Sigmoid colon (tissue), 7 donors: ENCODE results near the gene NOXO1. TPM values are rescaled to one million over a fixed set of nuclear protein-coding genes. Genes with fewer than 3 reads are reported as not detected.

ENCODE experiments used
- DNase-seq: peaks from one replicate; pipeline ENCODE4 v3.0.0-alpha.2; 2019
- H3K27ac ChIP-seq, 4 donors: fragments of 200-600 bp; sonication (generic); one replicate each; pipeline ENCODE4 v1.5.1; 2016 to 2019; ENCODE audit warnings: mild to moderate bottlenecking in 1 of 4
- H3K27me3 ChIP-seq, 3 donors: fragments of 200-600 bp; sonication (generic); one replicate each; pipeline ENCODE4 v1.5.1; 2019; ENCODE audit warnings: mild to moderate bottlenecking in 1 of 3
- H3K36me3 ChIP-seq, 4 donors: fragments of 200-600 bp; sonication (generic); one replicate each; pipeline ENCODE4 v1.5.1; 2016 to 2019
- H3K4me1 ChIP-seq, 4 donors: fragments of 200-600 bp; sonication (generic); one replicate each; pipeline ENCODE4 v1.5.1; 2017 to 2019
- H3K4me3 ChIP-seq, 4 donors: fragments of 200-600 bp; sonication (generic); one replicate each; pipeline ENCODE4 v1.5.1; 2017 to 2019; ENCODE audit warnings: mild to moderate bottlenecking in 2 of 4, moderate library complexity in 1 of 4
- H3K9me3 ChIP-seq, 4 donors: fragments of 200-600 bp in 3 of 4; sonication (generic) in 3 of 4; one replicate each; pipeline versions ENCODE4 v1.5.1 to v1.6.1; 2013 to 2019
- CTCF ChIP-seq, 4 experiments: fragments of 450-650 bp in 3 of 4; fragments of 200-600 bp in 1 of 4; IDR thresholded peaks; one replicate each; pipeline ENCODE4 v1.5.1; 2016 to 2019; ENCODE audit warnings: antibody characterized with exemption in 4 of 4, mild to moderate bottlenecking in 3 of 4, moderate library complexity in 2 of 4
- EP300 ChIP-seq, 4 donors: sonication (generic); formaldehyde crosslinking; IDR thresholded peaks; one replicate each; pipeline ENCODE4 v1.6.1; 2017; ENCODE audit warnings: antibody characterized with exemption in 4 of 4
- POLR2A ChIP-seq, 2 donors: fragments of 450-650 bp; IDR thresholded peaks; one replicate each; pipeline ENCODE4 v1.6.1; 2016; ENCODE audit warnings: antibody characterized with exemption in 2 of 2, mild to moderate bottlenecking in 2 of 2, moderate library complexity in 2 of 2
- POLR2AphosphoS5 ChIP-seq, 4 donors: sonication (generic); formaldehyde crosslinking; IDR thresholded peaks; one replicate each; pipeline ENCODE4 v1.6.1; 2017; ENCODE audit warnings: antibody characterized with exemption in 4 of 4
- WGBS, 2 donors: extraction: QIAGEN DNeasy Blood & Tissue Kit; methylation state at CpG; one replicate each; pipeline ENCODE4 v1.1.7; 2013; 5-methylcytosine and 5-hydroxymethylcytosine counted together
- intact Hi-C: fragments of 100-400 bp; cut with DNase I; formaldehyde crosslinking; loops from one replicate; pipeline ENCODE4 v1.15.1; 2023
- polyA plus RNA-seq, 3 donors: library from polyadenylated mRNA; stranded (reverse); fragments of 200-250 nt; gene quantifications; one replicate each; pipeline ENCODE4 v1.2.3, GENCODE V29; 2013
- total RNA-seq, 4 donors: library from RNA; depleted of rRNA; stranded (reverse); fragments of >200 nt; gene quantifications; one replicate each; pipeline ENCODE4 v1.1.0, GENCODE V29; 2016
- donor health status: healthy with polysubstance abuse.
- donor health status: Bipolar disorder and iron deficiency.
- donor health status: healthy.

Gene NOXO1
- total and polyA plus RNA-seq, 7 donors, result 13.8 to 47.3 (median 15.0) TPM; not detected in 4

DNA sequence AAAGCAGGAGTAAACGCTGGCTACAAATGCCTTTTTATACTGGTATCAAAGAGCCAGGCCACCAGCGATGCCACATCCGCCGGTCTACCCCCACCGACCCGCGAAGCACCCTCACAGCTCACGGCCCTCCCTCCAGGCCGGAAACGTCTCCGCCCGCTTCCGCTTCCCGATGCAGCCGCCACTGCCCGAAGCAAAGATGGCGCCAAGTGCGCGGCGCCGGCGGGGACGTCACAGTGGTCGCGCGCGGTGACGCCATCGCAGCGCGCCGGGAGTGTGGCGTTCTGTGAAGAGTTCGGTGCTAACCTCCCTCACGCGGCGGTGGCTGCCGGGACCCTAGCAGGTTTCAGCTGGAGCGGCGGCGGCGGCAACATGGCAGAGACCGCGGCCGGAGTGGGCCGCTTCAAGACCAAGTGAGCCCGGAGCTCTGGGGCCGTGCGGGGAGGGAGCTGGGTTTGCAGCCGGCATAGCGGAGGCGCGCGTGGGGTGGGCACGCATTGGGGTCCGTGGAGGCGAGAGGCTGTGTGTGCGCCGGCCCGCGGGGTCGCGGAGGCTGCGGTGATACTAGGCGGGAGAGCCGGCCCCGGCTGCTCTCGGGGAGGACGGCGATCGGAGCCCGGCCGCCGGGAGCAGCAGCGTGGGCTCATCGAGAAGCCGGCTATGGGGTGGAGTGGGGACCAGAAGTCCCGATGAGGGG, 9.3 kb downstream of the NOXO1 start, which contains the start of gene TBL3:
TBL3 (plus strand) TSS at position 258 of the 694 bp plus-strand sequence; CDS start at position 370, 112 bp downstream.
- WGBS, 2 donors, result 0 to 1% methylated on average over 78 of the region's 78 CpGs
- H3K27me3 ChIP-seq, result peaks cover 0 to 31% (median 15%) of the 10 kb centered on the region in 3 donors
- peak; percentile 97 for DNase-seq

DNA sequence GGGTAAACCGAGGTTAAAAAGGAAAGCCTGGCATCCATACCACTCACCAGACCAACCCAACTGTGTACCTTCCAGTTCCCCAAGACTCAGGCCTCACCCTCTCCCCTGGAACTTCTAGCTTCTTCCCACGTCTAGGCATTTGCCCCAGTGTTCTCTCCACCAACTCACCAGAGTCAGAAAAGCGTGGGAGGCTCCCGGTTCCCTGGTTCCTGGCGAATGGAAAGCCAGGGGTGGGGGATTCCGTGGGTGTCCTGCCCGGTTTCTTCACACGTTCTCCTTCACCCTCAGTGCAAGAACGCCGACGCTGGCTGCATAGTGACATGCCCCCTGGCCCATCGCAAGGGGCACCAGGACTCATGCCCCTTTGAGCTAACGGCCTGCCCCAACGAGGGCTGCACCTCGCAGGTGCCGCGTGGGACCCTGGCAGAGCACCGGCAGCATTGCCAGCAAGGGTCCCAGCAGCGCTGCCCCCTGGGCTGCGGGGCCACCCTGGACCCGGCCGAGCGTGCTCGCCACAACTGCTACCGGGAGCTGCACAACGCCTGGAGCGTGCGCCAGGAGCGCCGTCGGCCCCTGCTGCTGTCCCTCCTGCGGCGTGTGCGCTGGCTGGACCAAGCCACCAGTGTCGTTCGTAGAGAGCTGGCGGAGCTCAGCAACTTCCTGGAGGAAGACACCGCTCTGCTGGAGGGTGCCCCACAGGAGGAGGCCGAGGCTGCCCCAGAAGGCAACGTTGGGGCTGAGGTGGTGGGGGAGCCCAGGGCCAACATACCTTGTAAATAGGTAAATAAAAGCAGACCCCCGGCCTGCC, 12.9 kb downstream of the NOXO1 start:
- TF ChIP-seq POLR2AphosphoS5 (IDR thresholded peaks at IDR 0.05) (no peak), POLR2A (IDR thresholded peaks at IDR 0.05) (no peak), EP300 (IDR thresholded peaks at IDR 0.05) (no peak), CTCF (IDR thresholded peaks at IDR 0.05) (no peak)
- Histone ChIP-seq H3K36me3 (peaks cover 0 to 4% (median 0%) of the 10 kb centered on the region in 4 donors), H3K9me3 (no peaks in the 10 kb centered on the region), H3K27ac (no peak overlapping the region), H3K4me3 (no peak overlapping the region), H3K27me3 (no peaks in the 10 kb centered on the region), H3K4me1 (peaks cover 0 to 39% (median 34%) of the 10 kb centered on the region in 4 donors)
- no peak for DNase-seq
- 92 to 94% methylated on average over 41 of the region's 41 CpGs for WGBS, 2 donors
- intact Hi-C loops, result no loop called here

More for the DNA sequence above, 9.3 kb downstream of the NOXO1 start, which contains the start of gene TBL3:
- H3K36me3 ChIP-seq, result peaks cover 25 to 31% (median 29%) of the 10 kb centered on the region in 4 donors
- H3K4me3 ChIP-seq, result peak within 1 kb of the TSS; percentile 83 to 99 (median 92)
- peaks cover 0 to 25% (median 23%) of the 10 kb centered on the region in 4 donors for H3K4me1 ChIP-seq
- TF ChIP-seq CTCF (IDR thresholded peaks at IDR 0.05), result no peak
- TF ChIP-seq POLR2A (IDR thresholded peaks at IDR 0.05), result peak; percentile 93 to 95
- peak; percentile 97 to 99 (median 99) for TF ChIP-seq POLR2AphosphoS5 (IDR thresholded peaks at IDR 0.05)
- TF ChIP-seq EP300 (IDR thresholded peaks at IDR 0.05), result peak in 1 of 4 donors; percentile 70
- intact Hi-C loops, result no loop called here
- peak within 1 kb of the TSS; percentile 89 to 96 (median 93) for H3K27ac ChIP-seq
- no peaks in the 10 kb centered on the region for H3K9me3 ChIP-seq

DNA sequence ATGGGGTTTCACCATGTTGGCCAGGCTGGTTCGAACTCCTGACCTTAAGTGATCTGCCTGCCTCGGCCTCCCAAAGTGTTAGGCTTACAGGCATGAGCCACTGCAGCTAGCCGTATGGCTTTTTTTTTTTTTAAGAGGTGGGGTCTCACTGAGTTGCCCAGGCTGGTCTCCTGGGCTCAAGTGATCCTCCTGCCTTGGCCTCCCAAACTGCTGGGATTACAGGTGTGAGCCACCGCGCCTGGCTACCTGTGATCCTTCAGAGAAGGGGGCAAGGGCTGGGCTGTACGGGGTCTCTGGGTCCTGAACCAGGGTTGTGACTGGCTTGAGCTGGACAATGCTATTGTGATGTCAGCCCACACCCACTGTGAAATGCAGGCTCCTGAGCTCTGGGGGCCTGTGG, 14.8 kb downstream of the NOXO1 start, which contains the start of gene RNF151:
RNF151 (plus strand) TSS at position 397 of the 400 bp plus-strand sequence. CDS start 26 bp downstream, outside the sequence.
- Histone ChIP-seq H3K9me3 (no peaks in the 10 kb centered on the region), H3K4me3 (peak within 1 kb of the TSS; percentile 63 to 90 (median 66)), H3K36me3 (peaks cover 12 to 21% (median 17%) of the 10 kb centered on the region in 4 donors), H3K4me1 (peaks cover 0 to 28% (median 25%) of the 10 kb centered on the region in 4 donors), H3K27me3 (no peaks in the 10 kb centered on the region), H3K27ac (peak within 1 kb of the TSS; percentile 91 to 99 (median 92))
- TF ChIP-seq EP300 (IDR thresholded peaks at IDR 0.05) (no peak), POLR2A (IDR thresholded peaks at IDR 0.05) (no peak), CTCF (IDR thresholded peaks at IDR 0.05) (no peak), POLR2AphosphoS5 (IDR thresholded peaks at IDR 0.05) (no peak)
- WGBS, 2 donors, result 96% methylated on average over 6 of the region's 6 CpGs
- no peak for DNase-seq
- intact Hi-C loops, result no loop called here

DNA sequence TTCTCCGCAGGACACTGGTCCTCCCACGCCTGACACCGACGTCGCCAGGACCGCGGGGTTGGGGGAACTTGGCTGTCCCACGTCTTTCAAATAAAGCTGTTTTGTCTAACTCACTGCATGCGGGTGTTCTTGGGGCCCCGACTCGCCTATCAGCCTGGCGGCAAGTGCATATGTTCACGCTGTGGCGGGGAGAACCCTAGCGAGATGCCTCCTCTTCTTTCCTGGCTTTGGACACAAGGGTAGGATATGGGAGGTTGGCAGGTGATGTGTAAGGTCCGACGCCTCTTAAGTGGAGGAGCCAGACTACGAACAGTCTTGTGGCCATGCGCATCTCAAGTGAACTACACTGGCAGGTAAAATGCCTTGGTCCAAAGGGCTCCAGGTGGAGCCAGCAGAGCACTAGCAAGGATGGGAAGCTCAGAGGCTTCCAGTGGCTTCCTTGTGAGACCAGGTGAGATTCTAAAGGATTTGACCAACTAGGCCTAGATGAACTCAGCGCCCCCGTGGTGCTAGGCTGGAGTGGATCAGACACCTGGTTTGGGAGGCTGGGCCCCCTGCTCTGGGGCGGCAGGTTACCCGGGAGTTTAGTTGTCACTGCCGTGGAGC, 15.8 kb downstream of the NOXO1 start:
- Histone ChIP-seq H3K36me3 (peaks cover 12 to 27% (median 22%) of the 10 kb centered on the region in 4 donors), H3K27me3 (no peaks in the 10 kb centered on the region), H3K4me3 (peak overlapping the region; percentile 63 to 90 (median 66)), H3K27ac (peak overlapping the region; percentile 91 to 99 (median 92)), H3K4me1 (peaks cover 0 to 30% (median 26%) of the 10 kb centered on the region in 4 donors), H3K9me3 (no peaks in the 10 kb centered on the region)
- TF ChIP-seq POLR2AphosphoS5 (IDR thresholded peaks at IDR 0.05) (no peak), EP300 (IDR thresholded peaks at IDR 0.05) (no peak), POLR2A (IDR thresholded peaks at IDR 0.05) (no peak), CTCF (IDR thresholded peaks at IDR 0.05) (no peak)
- 13 to 22% methylated on average over 24 of the region's 24 CpGs for WGBS, 2 donors
- no peak for DNase-seq
- intact Hi-C loops, result no loop called here
